WTC11 (cell line): ENCODE results near the gene ANKRD13A.

ENCODE experiments used
- CBFB ChIP-seq: sonication (generic); formaldehyde crosslinking; IDR thresholded peaks from 2 replicates; pipeline ENCODE4 v1.8.1; 2022; ENCODE audit warnings: mild to moderate bottlenecking, low read depth, missing genetic modification reagents
- CTCF ChIP-seq: fragments of 200-600 bp; IDR thresholded peaks from 2 replicates; pipeline ENCODE4 v1.8.0; 2022; ENCODE audit warnings: antibody characterized with exemption
- ESRRA ChIP-seq: sonication (generic); formaldehyde crosslinking; IDR thresholded peaks from 2 replicates; pipeline ENCODE4 v1.8.1; 2022; ENCODE audit warnings: mild to moderate bottlenecking, missing genetic modification reagents, borderline replicate concordance
- FOXP1 ChIP-seq: sonication (generic); formaldehyde crosslinking; IDR thresholded peaks from 2 replicates; pipeline ENCODE4 v1.8.0; 2022; ENCODE audit warnings: missing genetic modification reagents, mild to moderate bottlenecking, moderate library complexity, borderline replicate concordance
- GABPB1 ChIP-seq: sonication (generic); formaldehyde crosslinking; IDR thresholded peaks from 2 replicates; pipeline ENCODE4 v1.8.1; 2023; ENCODE audit warnings: mild to moderate bottlenecking, missing genetic modification reagents
- GRHL2 ChIP-seq: fragments of 250-450 bp; sonication (Bioruptor Pico); IDR thresholded peaks from 2 replicates; pipeline ENCODE4 v1.8.0; 2022; ENCODE audit warnings: mild to moderate bottlenecking, moderate library complexity; ENCODE audit not compliant: insufficient replicate concordance, severe bottlenecking
- MAX ChIP-seq: sonication (generic); formaldehyde crosslinking; IDR thresholded peaks from 2 replicates; pipeline ENCODE4 v1.8.0; 2022; ENCODE audit warnings: mild to moderate bottlenecking, missing genetic modification reagents
- MXD4 ChIP-seq: fragments of 250-450 bp; sonication (Bioruptor Pico); IDR thresholded peaks from 2 replicates; pipeline ENCODE4 v1.8.0; 2021; ENCODE audit warnings: mild to moderate bottlenecking, moderate library complexity, borderline replicate concordance
- NR2C2 ChIP-seq: sonication (generic); formaldehyde crosslinking; IDR thresholded peaks from 2 replicates; pipeline ENCODE4 v1.8.0; 2022; ENCODE audit warnings: mild to moderate bottlenecking, missing genetic modification reagents
- ZNF232 ChIP-seq: sonication (generic); formaldehyde crosslinking; IDR thresholded peaks from 2 replicates; pipeline ENCODE4 v1.8.0; 2022; ENCODE audit warnings: mild to moderate bottlenecking, missing genetic modification reagents
- ZNF416 ChIP-seq: fragments of 250-450 bp; sonication (Bioruptor Pico); IDR thresholded peaks from 2 replicates; pipeline ENCODE4 v1.9.0; 2021; ENCODE audit warnings: mild to moderate bottlenecking, inconsistent platforms

GRCh38 chr12:109998241-109998903 lies 858 bp upstream of the ANKRD13A start:
- TF ChIP-seq CTCF (no peak), NR2C2 (CRISPR knock-in tag) (no peak), FOXP1 (CRISPR knock-in tag) (no peak), ZNF416 (CRISPR knock-in tag) (no peak), ZNF232 (CRISPR knock-in tag) (no peak), GABPB1 (CRISPR knock-in tag) (no peak), CBFB (CRISPR knock-in tag) (no peak), MAX (CRISPR knock-in tag) (no peak), MXD4 (no peak), ESRRA (CRISPR knock-in tag) (no peak), GRHL2 (CRISPR knock-in tag) (no peak)
